Loucy (cell line): ENCODE data around the gene CYP46A1.

Experiments used
- CTCF ChIP-seq: fragments of 200-600 bp; sonication (generic); conservative IDR thresholded peaks from 2 replicates; pipeline ENCODE4 v1.5.1; 2014; ENCODE audit warnings: mild to moderate bottlenecking, antibody characterized with exemption, low read length
- EZH2phosphoT487 ChIP-seq: fragments of 200-600 bp; IDR thresholded peaks from 2 replicates; pipeline ENCODE4 v1.6.1; 2018; ENCODE audit warnings: antibody characterized with exemption, mild to moderate bottlenecking, moderate library complexity, borderline replicate concordance

- TF ChIP-seq CTCF, result no peak
- no peak for TF ChIP-seq EZH2phosphoT487
These were observed 89.7 kb downstream of the CYP46A1 start for GRCh38 chr14:99773521-99774497.
